SU-DHL-6 (cell line): ENCODE measurements around the gene ZNF423.

Source experiments
- EZH2phosphoT487 ChIP-seq: fragments of 200-600 bp; sonication (generic), shearing (Covaris generic); conservative IDR thresholded peaks from 2 replicates; pipeline ENCODE4 v1.6.1; 2018; ENCODE audit warnings: mild to moderate bottlenecking, antibody characterized with exemption, low read length, moderate library complexity, mixed read lengths
- TF ChIP-seq, protein P1 (sequence below): fragments of 200-600 bp; sonication (generic); IDR thresholded peaks from one replicate; pipeline ENCODE4 v1.5.1; 2017; ENCODE audit warnings: antibody characterized with exemption, mild to moderate bottlenecking, low read length, moderate library complexity; ENCODE audit not compliant: insufficient read depth, poor library complexity, severe bottlenecking

DNA sequence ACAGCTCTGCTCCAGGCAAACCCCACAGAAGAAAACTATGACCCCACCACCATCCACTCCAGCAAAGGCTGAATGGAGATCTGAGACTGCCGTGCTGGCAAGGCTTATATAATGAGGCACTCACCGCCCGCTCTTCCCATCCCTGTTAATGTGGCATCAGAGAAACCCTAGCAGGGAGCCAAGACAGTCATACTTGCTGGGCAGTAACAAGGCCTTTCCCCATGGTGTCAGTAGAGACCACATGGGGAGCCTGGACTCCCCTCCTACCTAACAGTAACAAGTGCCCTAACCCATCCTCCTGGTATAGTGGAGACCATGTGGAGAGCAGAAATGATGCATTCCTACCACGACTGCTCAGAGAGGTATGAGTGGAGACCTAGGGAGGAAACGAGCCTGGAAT lies 247.1 kb downstream of the ZNF423 start:
- TF ChIP-seq, protein P1, sequence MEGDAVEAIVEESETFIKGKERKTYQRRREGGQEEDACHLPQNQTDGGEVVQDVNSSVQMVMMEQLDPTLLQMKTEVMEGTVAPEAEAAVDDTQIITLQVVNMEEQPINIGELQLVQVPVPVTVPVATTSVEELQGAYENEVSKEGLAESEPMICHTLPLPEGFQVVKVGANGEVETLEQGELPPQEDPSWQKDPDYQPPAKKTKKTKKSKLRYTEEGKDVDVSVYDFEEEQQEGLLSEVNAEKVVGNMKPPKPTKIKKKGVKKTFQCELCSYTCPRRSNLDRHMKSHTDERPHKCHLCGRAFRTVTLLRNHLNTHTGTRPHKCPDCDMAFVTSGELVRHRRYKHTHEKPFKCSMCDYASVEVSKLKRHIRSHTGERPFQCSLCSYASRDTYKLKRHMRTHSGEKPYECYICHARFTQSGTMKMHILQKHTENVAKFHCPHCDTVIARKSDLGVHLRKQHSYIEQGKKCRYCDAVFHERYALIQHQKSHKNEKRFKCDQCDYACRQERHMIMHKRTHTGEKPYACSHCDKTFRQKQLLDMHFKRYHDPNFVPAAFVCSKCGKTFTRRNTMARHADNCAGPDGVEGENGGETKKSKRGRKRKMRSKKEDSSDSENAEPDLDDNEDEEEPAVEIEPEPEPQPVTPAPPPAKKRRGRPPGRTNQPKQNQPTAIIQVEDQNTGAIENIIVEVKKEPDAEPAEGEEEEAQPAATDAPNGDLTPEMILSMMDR = no peak
- TF ChIP-seq EZH2phosphoT487 = no peak
